A549 (cell line): Measurements from ENCODE around the gene SAMD4B. TPM values are rescaled to one million over a fixed set of nuclear protein-coding genes. Genes with fewer than 3 reads are reported as not detected.

Experiments used
- ATAC-seq, 2 experiments: fragments of 200-7000 bp in 1 of 2; fragments of >200 bp in 1 of 2; cut with Nextera tagmentation in 1 of 2; cut with Tn5 transposase in 1 of 2; 3 replicates each; pipeline versions ENCODE4 v1.8.0 to v1.9.1; 2018 to 2020; ENCODE audit warnings: mild to moderate bottlenecking in 1 of 2, moderate library complexity in 1 of 2
- CTCF ChIA-PET: fragments of 300-600 bp; sonication (Branson Sonifier 250); formaldehyde crosslinking; extraction: SDS; loops from one replicate; lab custom pipeline; 2021; ENCODE audit warnings: antibody characterized with exemption, inconsistent platforms; lab: Yijun Ruan, JAX
- POLR2A ChIA-PET: fragments of 350-600 bp; formaldehyde crosslinking; extraction: SDS; loops from one replicate; lab custom pipeline; 2021; ENCODE audit warnings: antibody characterized with exemption, inconsistent platforms; lab: Yijun Ruan, JAX
- DNase-seq, 2 experiments: peaks; one replicate each; pipeline versions ENCODE4 v3.0.0 to v3.0.0-alpha.2; 2011 to 2016; ENCODE audit warnings: low read depth in 1 of 2, low spot score in 1 of 2
- FAIRE-seq: peaks from 2 replicates; lab custom pipeline; 2011; peaks lifted over from hg19 to GRCh38; lab: Jason Lieb, UNC
- H3K27ac ChIP-seq, 2 experiments: fragments of >200 bp; sonication (Bioruptor Twin); formaldehyde crosslinking; 3 replicates each; pipeline ENCODE4 v1.5.1; 2016 to 2017
- H3K4me1 ChIP-seq: fragments of >200 bp; sonication (Bioruptor Twin); formaldehyde crosslinking; 3 replicates; pipeline ENCODE4 v1.6.1; 2016
- H3K4me2 ChIP-seq: fragments of >200 bp; sonication (Bioruptor Twin); formaldehyde crosslinking; 3 replicates; pipeline ENCODE4 v1.6.1; 2016
- H3K4me3 ChIP-seq: fragments of >200 bp; sonication (Bioruptor Twin); formaldehyde crosslinking; 3 replicates; pipeline ENCODE4 v1.5.1; 2016
- H3K9me3 ChIP-seq: fragments of >200 bp; sonication (Bioruptor Twin); formaldehyde crosslinking; 3 replicates; pipeline ENCODE4 v1.6.1; 2016
- BHLHE40 ChIP-seq: IDR thresholded peaks from 2 replicates; pipeline ENCODE4 v1.6.1; 2012; ENCODE audit warnings: low read depth, low read length, inconsistent platforms
- CBX2 ChIP-seq: fragments of 200-600 bp; sonication (generic); IDR thresholded peaks from 2 replicates; pipeline ENCODE4 v1.6.1; 2016; ENCODE audit warnings: low read depth, mild to moderate bottlenecking, borderline replicate concordance
- CBX8 ChIP-seq: fragments of 200-600 bp; sonication (generic); IDR thresholded peaks from 2 replicates; pipeline ENCODE4 v1.6.1; 2016
- CEBPB ChIP-seq, 2 experiments: fragments of >200 bp in 1 of 2; sonication (Bioruptor Twin) in 1 of 2; formaldehyde crosslinking in 1 of 2; IDR thresholded peaks; 2 replicates each; pipeline ENCODE4 v1.6.1; 2012 to 2016
- CHD4 ChIP-seq: fragments of 200-600 bp; sonication (generic); IDR thresholded peaks from 2 replicates; pipeline ENCODE4 v1.6.1; 2016; ENCODE audit warnings: antibody characterized with exemption, mild to moderate bottlenecking, borderline replicate concordance
- ELK1 ChIP-seq: fragments of 150-350 bp; IDR thresholded peaks from 2 replicates; pipeline ENCODE4 v1.6.1; 2014; ENCODE audit warnings: low read depth, mild to moderate bottlenecking, low read length
- FOSB ChIP-seq: fragments of 250-450 bp; sonication (Bioruptor Pico); IDR thresholded peaks from 2 replicates; pipeline ENCODE4 v1.5.0; 2020; ENCODE audit warnings: mild to moderate bottlenecking, moderate library complexity
- FOSL2 ChIP-seq, 2 experiments: fragments of 450-650 bp in 1 of 2; fragments of >200 bp in 1 of 2; sonication (Bioruptor Twin) in 1 of 2; formaldehyde crosslinking; IDR thresholded peaks; 2 replicates each; pipeline versions ENCODE4 v1.5.0 to v1.6.1; 2016 to 2020; ENCODE audit warnings: mild to moderate bottlenecking in 1 of 2, moderate library complexity in 1 of 2
- FOXS1 ChIP-seq: fragments of 250-450 bp; sonication (Bioruptor Pico); IDR thresholded peaks from 2 replicates; pipeline ENCODE4 v1.5.0; 2020; ENCODE audit warnings: mild to moderate bottlenecking, moderate library complexity
- HES2 ChIP-seq: fragments of >200 bp; sonication (Bioruptor Twin); formaldehyde crosslinking; IDR thresholded peaks from 2 replicates; pipeline ENCODE4 v1.6.1; 2016
- HEYL ChIP-seq: fragments of 250-450 bp; sonication (Bioruptor Pico); IDR thresholded peaks from 2 replicates; pipeline ENCODE4 v1.8.0; 2021; ENCODE audit warnings: mild to moderate bottlenecking, moderate library complexity
- HOXA7 ChIP-seq: fragments of 250-450 bp; sonication (Bioruptor Pico); IDR thresholded peaks from 2 replicates; pipeline ENCODE4 v1.5.0; 2020; ENCODE audit warnings: mild to moderate bottlenecking, moderate library complexity
- JUN ChIP-seq, 2 experiments: fragments of >200 bp; sonication (Bioruptor Twin); formaldehyde crosslinking; IDR thresholded peaks; 2 replicates in 1 of 2; 3 replicates in 1 of 2; pipeline ENCODE4 v1.6.1; 2016 to 2017
- NR3C1 ChIP-seq: fragments of >200 bp; sonication (Bioruptor Twin); formaldehyde crosslinking; IDR thresholded peaks from 3 replicates; pipeline ENCODE4 v1.6.1; 2017
- PBX3 ChIP-seq: IDR thresholded peaks from 2 replicates; pipeline ENCODE4 v1.6.1; 2012
- RCOR1 ChIP-seq: fragments of 150-350 bp; IDR thresholded peaks from 2 replicates; pipeline ENCODE4 v1.6.1; 2014; ENCODE audit warnings: antibody characterized with exemption, low read length, low read depth
- RFX5 ChIP-seq: fragments of 450-650 bp; IDR thresholded peaks from 2 replicates; pipeline ENCODE4 v1.7.1; 2014; ENCODE audit warnings: antibody characterized with exemption, mild to moderate bottlenecking, moderate library complexity
- TP53 ChIP-seq: fragments of 250-450 bp; sonication (Bioruptor Pico); IDR thresholded peaks from 2 replicates; pipeline ENCODE4 v1.5.0; 2021; ENCODE audit warnings: mild to moderate bottlenecking, moderate library complexity
- ZC3H11A ChIP-seq: fragments of 450-650 bp; IDR thresholded peaks from 2 replicates; pipeline ENCODE4 v1.6.1; 2014; ENCODE audit warnings: antibody characterized with exemption, mild to moderate bottlenecking
- WGBS: methylation state at CpG from one replicate; pipeline ENCODE4 v1.1.6; 2017; ENCODE audit errors: missing lambda C conversion rate; 5-methylcytosine and 5-hydroxymethylcytosine counted together
- polyA plus RNA-seq, 4 experiments: library from polyadenylated mRNA; depleted of rRNA in 3 of 4; stranded (reverse); fragments of >200 nt; fragmentation: RNase III in 1 of 4; extraction: RNeasy Plus Mini Kit Qiagen cat#74134 plus additional on column Dnase treatment in 1 of 4; gene quantifications; 2 replicates in 3 of 4; 3 replicates in 1 of 4; pipeline ENCODE4 v1.2.3, GENCODE V29; 2011 to 2017
- TF ChIP-seq, protein P1 (sequence below): fragments of 250-450 bp; sonication (Bioruptor Pico); IDR thresholded peaks from 2 replicates; pipeline ENCODE4 v1.5.0; 2020; ENCODE audit warnings: low read depth, mild to moderate bottlenecking, moderate library complexity

The SAMD4B gene
- polyA plus RNA-seq, 2 of the 4 experiments (the other 2 are of a cell fraction) = 82.1 to 118 TPM

GRCh38 chr19:39416152-39417120 is 74.2 kb downstream of the SAMD4B start:
- ATAC-seq (no peak), FAIRE-seq (no peak), DNase-seq (no peak)
- H3K27ac ChIP-seq = no peak overlapping the region
- H3K4me3 ChIP-seq = no peak overlapping the region
- no peak overlapping the region for H3K4me2 ChIP-seq
- POLR2A ChIA-PET = interaction anchor here (0.6 to 4.7 kb wide), 4 partner anchors 10 to 50 kb away, joined by 3 to 102 read pairs (median 7); partner anchors contain the start of gene RPS16
- H3K9me3 ChIP-seq = no peaks in the 10 kb centered on the region
- no peak for TF ChIP-seq RFX5
- TF ChIP-seq, protein P1, sequence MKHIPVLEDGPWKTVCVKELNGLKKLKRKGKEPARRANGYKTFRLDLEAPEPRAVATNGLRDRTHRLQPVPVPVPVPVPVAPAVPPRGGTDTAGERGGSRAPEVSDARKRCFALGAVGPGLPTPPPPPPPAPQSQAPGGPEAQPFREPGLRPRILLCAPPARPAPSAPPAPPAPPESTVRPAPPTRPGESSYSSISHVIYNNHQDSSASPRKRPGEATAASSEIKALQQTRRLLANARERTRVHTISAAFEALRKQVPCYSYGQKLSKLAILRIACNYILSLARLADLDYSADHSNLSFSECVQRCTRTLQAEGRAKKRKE (CRISPR knock-in tag) = no peak
- no peak for TF ChIP-seq TP53
- TF ChIP-seq CEBPB (IDR thresholded peaks at IDR 0.05) = no peak
- no peak for TF ChIP-seq BHLHE40
- TF ChIP-seq CBX8 = no peak
- no peak for TF ChIP-seq JUN (IDR thresholded peaks at IDR 0.05)
- no peak for TF ChIP-seq HOXA7 (CRISPR knock-in tag)
- TF ChIP-seq PBX3 = no peak
- TF ChIP-seq HEYL = no peak
- no peak for TF ChIP-seq ELK1
- no peak for TF ChIP-seq RCOR1
- no peak for TF ChIP-seq CHD4
- no peak for TF ChIP-seq ZC3H11A
- TF ChIP-seq NR3C1 = no peak
- TF ChIP-seq FOSB = no peak
- no peak for TF ChIP-seq HES2
- TF ChIP-seq FOXS1 = no peak
- H3K4me1 ChIP-seq = peaks cover 16% of the 10 kb centered on the region
- CTCF ChIA-PET = interaction anchor here (1.0 to 23.5 kb wide), 9 partner anchors 10 to 117 kb away, joined by 3 to 457 read pairs (median 12); partner anchors contain the start of genes EID2B, MED29, PAF1 and RPS16
- 89% methylated on average over 22 of the region's 27 CpGs for WGBS

GRCh38 chr19:39417463-39418181 is 75.4 kb downstream of the SAMD4B start:
- WGBS = 94% methylated on average over 29 of the region's 30 CpGs
- CTCF ChIA-PET = interaction anchor here (1.1 to 23.5 kb wide), 8 partner anchors 9 to 116 kb away, joined by 4 to 457 read pairs (median 10); partner anchors contain the start of genes EID2B, MED29, PAF1 and ZFP36
- Histone ChIP-seq H3K27ac (no peak overlapping the region), H3K4me3 (no peak overlapping the region), H3K9me3 (no peaks in the 10 kb centered on the region), H3K4me2 (no peak overlapping the region), H3K4me1 (peaks cover 13% of the 10 kb centered on the region)
- DNase-seq (no peak), ATAC-seq (no peak), FAIRE-seq (no peak)
- POLR2A ChIA-PET = interaction anchor here (4.7 to 10.5 kb wide), 2 partner anchors 18 kb away, joined by 102 to 160 read pairs; partner anchors contain the start of gene RPS16
- TF ChIP-seq FOSL2 (IDR thresholded peaks at IDR 0.05) (no peak), FOSL2 (CRISPR knock-in tag; IDR thresholded peaks at IDR 0.05) (no peak), CBX2 (no peak)
